Measurements from ENCODE around the gene C6orf89. TPM values are rescaled to one million over a fixed set of nuclear protein-coding genes. Genes with fewer than 3 reads are reported as not detected.
A peak's percentile ranks its signal among the peaks of the same experiment; 100 is the strongest.

Gene C6orf89
- total and polyA plus RNA-seq, 2 of the 8 experiments (the other 6 are each of a cell fraction or from before 2014, with no cell fraction given): 4.6 to 12.3 TPM

- ChIA-PET POLR2A (ENCODE audit: partially characterized antibody) (interaction anchor here (1.6 kb wide), 1 partner anchor 10 kb away, joined by 5 read pairs; no protein-coding TSS in a partner anchor), CTCF (ENCODE audit: partially characterized antibody) (interaction anchor here (1.0 to 1.4 kb wide), 2 partner anchors 18 to 32 kb away, joined by 3 read pairs; no protein-coding TSS in a partner anchor)
- Histone ChIP-seq H3K4ac (replicated peaks; ENCODE audit: insufficient read length, low read depth, low read length) (no peak overlapping the region), H3K23ac (ENCODE audit: insufficient read length) (no peak overlapping the region), H3K79me1 (ENCODE audit: low read depth, low read length) (no peaks in the 10 kb centered on the region), H3K56ac (replicated peaks; ENCODE audit: insufficient read length, low read depth, low read length) (no peak overlapping the region), H2BK15ac (ENCODE audit: low read length) (no peak overlapping the region; the same call in 1 of the 2 replicates), H3K36me3 (ENCODE audit: control insufficient read depth in 2 of 4, insufficient read depth in 4 of 4, low read length in 3 of 4) (no peaks in the 10 kb centered on the region), H3K9ac (replicated peaks in 1 of 4; ENCODE audit: extremely low read depth in 1 of 4, low read depth in 3 of 4, low read length in 3 of 4) (no peak overlapping the region), H3K14ac (ENCODE audit: insufficient read length) (no peak overlapping the region), H4K20me1 (replicated peaks in 1 of 2; ENCODE audit: control insufficient read depth in 1 of 2, insufficient read depth in 2 of 2, low read length in 2 of 2) (no peaks in the 10 kb centered on the region), H3K27me3 (replicated peaks in 1 of 4; ENCODE audit: control insufficient read depth in 3 of 4, extremely low read depth in 1 of 4, insufficient read depth in 3 of 4, low read length in 3 of 4) (no peaks in the 10 kb centered on the region), H3K23me2 (ENCODE audit: low read depth, low read length) (no peaks in the 10 kb centered on the region), H4K5ac (ENCODE audit: insufficient read length, low read depth, low read length) (no peak overlapping the region), H4K8ac (ENCODE audit: extremely low read depth, insufficient read depth, low read length) (peak overlapping the region; percentile 22; the same call in 1 of the 2 replicates), H2BK12ac (ENCODE audit: low read depth, low read length) (0 out of 2 replicates have a peak overlapping the region, but pooled peaks have one; percentile 17), H2BK120ac (replicated peaks; ENCODE audit: low read depth, low read length) (no peak overlapping the region), H2AFZ (ENCODE audit: low read length) (no peak overlapping the region), H3K4me1 (replicated peaks in 1 of 4; ENCODE audit: control insufficient read depth in 3 of 4, insufficient read depth in 4 of 4, low read length in 3 of 4) (peaks cover 3 to 23% (median 5%) of the 10 kb centered on the region in 4 experiments), H3K9me3 (ENCODE audit: insufficient read depth in 2 of 2, low read depth in 1 of 2, low read length in 1 of 2) (no peaks in the 10 kb centered on the region), H4K91ac (replicated peaks; ENCODE audit: insufficient read length, low read length) (no peak overlapping the region), H2BK20ac (ENCODE audit: low read length) (no peak overlapping the region), H3K79me2 (ENCODE audit: control insufficient read depth in 1 of 2, insufficient read depth in 2 of 2, low read length in 2 of 2) (no peaks in the 10 kb centered on the region), H3K27ac (ENCODE audit: low read depth, low read length) (no peak overlapping the region), H2AK5ac (ENCODE audit: low read depth, low read length) (no peak overlapping the region), H3K18ac (ENCODE audit: extremely low read depth, low read length) (peak overlapping the region; percentile 6; the same call in 1 of the 2 replicates), H3K4me2 (ENCODE audit: insufficient read depth in 1 of 2, low read depth in 2 of 2, low read length in 2 of 2) (no peak overlapping the region), H3K4me3 (ENCODE audit: extremely low read depth in 1 of 4, insufficient read depth in 2 of 4, low read depth in 3 of 4, low read length in 4 of 4) (no peak overlapping the region), H2BK5ac (ENCODE audit: low read depth, low read length) (no peak overlapping the region)
- TF ChIP-seq GTF2F1 (IDR thresholded peaks at IDR 0.05; ENCODE audit: borderline replicate concordance, low read depth, low read length) (no peak), CTBP2 (IDR thresholded peaks at IDR 0.05; ENCODE audit: borderline replicate concordance, insufficient read depth, insufficient read length, low read length) (no peak), POLR2A (IDR thresholded peaks at IDR 0.05; ENCODE audit: control extremely low read depth in 1 of 2, low read depth in 2 of 2, low read length in 2 of 2) (no peak), TAF1 (IDR thresholded peaks at IDR 0.05; ENCODE audit: low read depth, low read length) (no peak), SUZ12 (IDR thresholded peaks at IDR 0.05; ENCODE audit: low read length) (no peak), ATF3 (IDR thresholded peaks at IDR 0.05; ENCODE audit: insufficient read depth, low read depth, low read length) (no peak), SAP30 (IDR thresholded peaks at IDR 0.05; ENCODE audit: insufficient read depth, insufficient replicate concordance, low read length) (no peak), KDM4A (IDR thresholded peaks at IDR 0.05; ENCODE audit: low read depth, low read length, severe bottlenecking) (no peak)
- TF ChIP-seq, protein P1, sequence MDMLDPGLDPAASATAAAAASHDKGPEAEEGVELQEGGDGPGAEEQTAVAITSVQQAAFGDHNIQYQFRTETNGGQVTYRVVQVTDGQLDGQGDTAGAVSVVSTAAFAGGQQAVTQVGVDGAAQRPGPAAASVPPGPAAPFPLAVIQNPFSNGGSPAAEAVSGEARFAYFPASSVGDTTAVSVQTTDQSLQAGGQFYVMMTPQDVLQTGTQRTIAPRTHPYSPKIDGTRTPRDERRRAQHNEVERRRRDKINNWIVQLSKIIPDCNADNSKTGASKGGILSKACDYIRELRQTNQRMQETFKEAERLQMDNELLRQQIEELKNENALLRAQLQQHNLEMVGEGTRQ (IDR thresholded peaks at IDR 0.05; ENCODE audit: low read length): no peak
- DNase-seq (ENCODE audit: low read depth in 1 of 2, low spot score in 2 of 2) (no peak), FAIRE-seq (no peak)
- WGBS, 2 experiments (ENCODE audit: extremely low coverage in 1 of 2, insufficient coverage in 1 of 2, insufficient read length in 1 of 2, insufficient replicate concordance in 2 of 2, low coverage in 1 of 2, low lambda C conversion rate in 2 of 2, missing lambda C conversion rate in 1 of 2): 87% methylated on average over 4 of the region's 4 CpGs; no CpG with 5 or more reads in 1 of the 2 experiments
Measured at GRCh38 chr6:36946526-36946925, 60.8 kb downstream of the C6orf89 start.
